Ascending aorta (tissue), 2 donors: ENCODE measurements around the gene NOL4L. TPM values are rescaled to one million over a fixed set of nuclear protein-coding genes. Genes with fewer than 3 reads are reported as not detected.

Experiments used
- DNase-seq, 2 donors: peaks; one replicate each; pipeline ENCODE4 v3.0.0-alpha.2; 2019; ENCODE audit warnings: low spot score in 2 of 2
- H3K27ac ChIP-seq, 2 donors: fragments of 200-600 bp; sonication (generic); one replicate each; pipeline ENCODE4 v1.5.1; 2016 to 2017; ENCODE audit warnings: mild to moderate bottlenecking in 1 of 2
- H3K27me3 ChIP-seq: fragments of 200-600 bp; sonication (generic); one replicate; pipeline ENCODE4 v1.5.1; 2017
- H3K36me3 ChIP-seq, 2 donors: fragments of 200-600 bp; sonication (generic); one replicate each; pipeline ENCODE4 v1.5.1; 2016
- H3K4me1 ChIP-seq, 2 donors: fragments of 200-600 bp; sonication (generic); one replicate each; pipeline ENCODE4 v1.5.1; 2016 to 2017; ENCODE audit warnings: mild to moderate bottlenecking in 1 of 2
- H3K4me3 ChIP-seq, 2 donors: fragments of 200-600 bp; sonication (generic); one replicate each; pipeline ENCODE4 v1.5.1; 2016 to 2017; ENCODE audit warnings: mild to moderate bottlenecking in 1 of 2
- H3K9me3 ChIP-seq, 2 donors: fragments of 200-600 bp; sonication (generic); one replicate each; pipeline ENCODE4 v1.5.1; 2016
- CTCF ChIP-seq, 3 experiments: fragments of 200-600 bp in 2 of 3; fragments of 450-650 bp in 1 of 3; sonication (generic) in 2 of 3; IDR thresholded peaks; one replicate each; pipeline ENCODE4 v1.5.1; 2016 to 2019; ENCODE audit warnings: antibody characterized with exemption in 3 of 3, mild to moderate bottlenecking in 1 of 3, moderate library complexity in 1 of 3
- intact Hi-C: fragments of 100-400 bp; cut with DNase I; formaldehyde crosslinking; loops from one replicate; pipeline ENCODE4 v1.15.1; 2023
- total RNA-seq: library from RNA; depleted of rRNA; stranded (reverse); fragments of >200 nt; gene quantifications from one replicate; pipeline ENCODE4 v1.1.0, GENCODE V29; 2016

Gene NOL4L
- total RNA-seq, 1 donor from 2014 or later: 19.8 TPM

GRCh38 chr20:32566379-32567374 lies 18.5 kb downstream of the NOL4L start:
- no peaks in the 10 kb centered on the region for H3K27me3 ChIP-seq
- intact Hi-C loops: no loop called here
- H3K27ac ChIP-seq: no peak overlapping the region
- no peaks in the 10 kb centered on the region for H3K36me3 ChIP-seq
- TF ChIP-seq CTCF (IDR thresholded peaks at IDR 0.05): no peak
- H3K4me3 ChIP-seq: no peak overlapping the region
- no peaks in the 10 kb centered on the region for H3K9me3 ChIP-seq
- no peak for DNase-seq
- H3K4me1 ChIP-seq: no peaks in the 10 kb centered on the region

GRCh38 chr20:32565735-32566032 lies 19.4 kb downstream of the NOL4L start:
- H3K27me3 ChIP-seq: no peaks in the 10 kb centered on the region

GRCh38 chr20:32564921-32565734 lies 20.0 kb downstream of the NOL4L start:
- Histone ChIP-seq H3K27ac (no peak overlapping the region), H3K27me3 (no peaks in the 10 kb centered on the region), H3K4me3 (no peak overlapping the region), H3K36me3 (no peaks in the 10 kb centered on the region), H3K9me3 (no peaks in the 10 kb centered on the region), H3K4me1 (no peaks in the 10 kb centered on the region)
- intact Hi-C loops: no loop called here
- no peak for TF ChIP-seq CTCF (IDR thresholded peaks at IDR 0.05)
- DNase-seq: no peak

More at GRCh38 chr20:32565735-32566032, 19.4 kb downstream of the NOL4L start:
- no peak overlapping the region for H3K27ac ChIP-seq
- intact Hi-C loops: no loop called here
- TF ChIP-seq CTCF (IDR thresholded peaks at IDR 0.05): no peak
- H3K4me3 ChIP-seq: no peak overlapping the region
- H3K9me3 ChIP-seq: no peaks in the 10 kb centered on the region
- no peaks in the 10 kb centered on the region for H3K4me1 ChIP-seq
- DNase-seq: no peak
- no peaks in the 10 kb centered on the region for H3K36me3 ChIP-seq

GRCh38 chr20:32564440-32564839 lies 20.7 kb downstream of the NOL4L start:
- TF ChIP-seq CTCF (IDR thresholded peaks at IDR 0.05): no peak
- no peaks in the 10 kb centered on the region for H3K27me3 ChIP-seq
- no peaks in the 10 kb centered on the region for H3K4me1 ChIP-seq
- no peak overlapping the region for H3K4me3 ChIP-seq
- no peak overlapping the region for H3K27ac ChIP-seq
- no peaks in the 10 kb centered on the region for H3K36me3 ChIP-seq
- DNase-seq: no peak
- intact Hi-C loops: no loop called here
- no peaks in the 10 kb centered on the region for H3K9me3 ChIP-seq

- intact Hi-C loops: no loop called here
- no peaks in the 10 kb centered on the region for H3K27me3 ChIP-seq
- DNase-seq: no peak
- H3K9me3 ChIP-seq: no peaks in the 10 kb centered on the region
- H3K36me3 ChIP-seq: no peaks in the 10 kb centered on the region
- no peak overlapping the region for H3K4me3 ChIP-seq
- H3K4me1 ChIP-seq: no peaks in the 10 kb centered on the region
- TF ChIP-seq CTCF (IDR thresholded peaks at IDR 0.05): no peak
- no peak overlapping the region for H3K27ac ChIP-seq
Observed at GRCh38 chr20:32563311-32564272, 21.5 kb downstream of the NOL4L start.
